ENCODE measurements around the gene CRB3.
A peak's percentile ranks its signal among the peaks of the same experiment; 100 is the strongest.
"Not testable (repeated sequence)": the region's sequence is repeated elsewhere in the genome, so short reads cannot be mapped to it uniquely, and the experiment has no call there.

Gene CRB3

GRCh38 chr19:6464070-6464873 lies at the start of gene CRB3:
CRB3 (plus strand) TSS chr19:6464271; CDS start chr19:6464702, 431 bp downstream.
- peak in 2 of 4 experiments; percentile 23 to 60 for DNase-seq

GRCh38 chr19:6414793-6415590 lies 49.1 kb upstream of the CRB3 start:
- no peak for DNase-seq

DNA sequence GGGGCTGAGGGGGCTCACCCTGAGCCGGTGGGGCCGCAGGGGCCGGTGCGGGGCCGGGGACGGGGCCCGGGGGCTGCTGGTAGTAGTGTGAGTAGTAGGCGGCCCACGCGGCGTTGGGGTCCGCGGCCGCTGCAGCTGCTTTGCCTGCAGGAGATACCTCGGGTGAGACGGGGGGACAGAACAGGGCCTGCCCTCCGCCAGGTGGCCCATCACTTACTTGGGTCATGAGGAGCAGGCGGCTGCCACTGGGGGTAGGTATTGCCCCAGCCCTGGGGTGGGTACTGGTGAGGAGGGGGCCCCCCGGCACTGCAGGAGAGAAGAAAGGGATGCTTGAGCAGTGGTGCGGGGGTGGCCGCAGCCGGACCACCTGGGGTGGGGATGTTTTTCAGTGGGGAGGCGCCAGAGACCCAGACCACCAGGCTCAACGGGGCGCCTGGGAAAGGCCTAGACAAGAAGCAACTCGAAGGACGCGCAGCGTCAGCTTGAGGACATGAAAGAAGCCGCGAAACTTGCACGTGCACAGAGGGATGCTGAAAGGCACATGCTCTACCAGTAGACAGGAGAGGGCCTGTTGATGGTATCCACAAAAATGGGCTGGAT lies 48.4 kb upstream of the CRB3 start:
- DNase-seq, result no peak

GRCh38 chr19:6416658-6417405 lies 47.2 kb upstream of the CRB3 start:
- DNase-seq, result no peak

- DNase-seq, result no peak
Measured at GRCh38 chr19:6417713-6418561, 46.1 kb upstream of the CRB3 start.

DNA sequence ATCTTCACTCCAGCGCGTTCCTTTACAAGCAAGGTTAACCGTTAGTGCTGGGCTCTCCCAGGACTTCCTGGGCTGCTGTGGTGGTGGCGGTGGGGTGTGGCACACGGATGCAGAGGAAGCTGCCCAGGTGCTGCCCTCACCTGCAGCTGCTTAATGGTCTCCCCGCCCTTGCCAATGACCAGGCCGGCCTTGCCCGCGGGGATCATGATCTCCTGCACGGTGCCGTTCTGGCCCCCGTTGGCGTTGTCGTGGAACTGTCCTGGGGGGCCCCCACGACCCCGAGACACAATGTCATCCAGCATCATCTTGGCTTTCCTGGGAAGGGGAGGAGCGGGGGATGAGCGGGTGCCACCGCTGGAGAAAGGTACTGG lies 45.5 kb upstream of the CRB3 start:
- no peak for DNase-seq

DNA sequence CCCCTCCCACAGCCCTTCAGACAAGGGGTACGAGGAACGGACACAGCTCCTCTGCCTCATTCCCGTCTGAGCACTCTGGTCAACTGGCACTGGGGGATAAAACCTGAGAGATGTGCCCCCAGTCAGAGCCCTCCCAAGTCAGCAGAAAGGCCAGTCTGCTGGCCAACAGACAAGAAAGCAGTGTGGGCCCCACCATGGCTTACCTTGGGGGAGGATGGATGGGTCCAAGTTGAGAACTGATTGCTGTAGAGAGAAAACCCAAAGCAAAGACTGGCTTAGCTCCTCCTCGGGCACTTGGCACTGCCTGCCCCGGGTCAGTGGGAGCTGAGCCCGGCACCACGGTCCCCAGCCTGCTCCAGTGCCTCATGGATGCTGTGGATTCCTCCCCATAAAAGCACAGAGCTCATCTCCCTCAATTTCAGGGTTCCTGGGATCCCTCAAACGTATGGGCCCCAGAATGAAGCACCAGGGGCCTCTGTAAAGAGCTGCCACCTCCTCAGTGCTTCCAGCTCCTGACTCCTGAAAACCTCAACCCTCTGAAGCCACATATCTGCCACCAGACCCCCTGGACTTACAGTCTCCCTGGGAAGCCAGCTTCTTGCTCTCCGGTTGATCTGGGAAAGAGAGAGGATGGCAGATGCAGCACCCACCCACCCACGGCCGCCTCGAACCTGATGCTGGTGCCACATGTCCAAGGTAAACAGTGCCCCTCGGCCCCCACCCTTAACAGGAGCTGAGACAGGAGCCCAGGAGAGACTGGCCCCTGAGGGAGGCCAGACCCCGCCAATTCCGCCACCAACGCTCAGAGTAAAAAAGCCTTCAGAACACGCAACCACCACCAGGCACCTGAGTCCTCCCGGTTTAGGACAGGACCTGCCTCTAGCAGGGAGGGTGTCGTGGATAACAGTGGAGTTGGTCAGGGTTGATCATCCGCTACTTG lies 42.7 kb upstream of the CRB3 start:
- no peak for DNase-seq

- DNase-seq, result no peak
Measured at GRCh38 chr19:6423499-6424194, 40.4 kb upstream of the CRB3 start.

DNA sequence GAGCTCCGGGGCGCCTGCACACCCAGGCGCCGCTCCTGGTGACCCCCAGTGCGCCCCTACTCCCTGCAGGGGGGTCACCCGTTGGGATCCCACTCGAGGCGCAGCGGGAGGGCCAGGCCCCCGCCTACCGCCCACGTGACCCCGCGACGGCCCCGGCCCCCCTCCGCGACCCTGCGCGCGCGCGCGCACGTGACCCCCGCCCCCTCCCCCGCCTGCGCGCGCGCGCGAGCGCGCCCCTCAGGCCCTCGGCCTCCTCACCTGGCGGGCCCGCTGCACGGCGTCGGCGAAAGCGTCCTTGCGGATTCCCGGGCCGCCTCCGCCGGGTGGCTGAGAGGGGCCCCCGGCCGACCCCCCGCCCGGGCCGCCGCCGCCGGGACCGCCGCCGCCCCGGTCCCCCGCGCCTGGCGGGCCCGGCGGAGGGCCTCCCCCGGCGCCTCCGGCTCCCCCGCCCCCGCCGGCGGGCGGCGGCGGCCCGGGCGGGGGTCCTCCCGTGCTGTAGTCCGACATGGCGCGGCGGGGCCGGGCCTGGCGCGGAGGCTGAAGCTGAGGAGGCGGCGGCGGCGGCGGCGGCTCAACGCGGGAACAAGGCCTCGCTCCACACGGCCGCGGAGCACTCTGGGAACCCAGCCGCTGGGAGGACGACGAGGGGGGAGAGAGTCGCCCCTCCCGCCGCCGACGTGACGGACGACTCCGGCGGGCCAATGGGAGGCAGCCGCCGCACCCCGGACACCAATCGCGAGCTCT lies 39.7 kb upstream of the CRB3 start, which contains the start of gene KHSRP:
Gene KHSRP, minus strand, starts transcription at position 617 of the 744 bp plus-strand sequence. Its CDS starts 110 bp downstream, at position 507.
- no peak for DNase-seq

GRCh38 chr19:6424939-6425731 lies 38.9 kb upstream of the CRB3 start:
- DNase-seq, result peak; percentile 94 to 98 (median 95)

DNA sequence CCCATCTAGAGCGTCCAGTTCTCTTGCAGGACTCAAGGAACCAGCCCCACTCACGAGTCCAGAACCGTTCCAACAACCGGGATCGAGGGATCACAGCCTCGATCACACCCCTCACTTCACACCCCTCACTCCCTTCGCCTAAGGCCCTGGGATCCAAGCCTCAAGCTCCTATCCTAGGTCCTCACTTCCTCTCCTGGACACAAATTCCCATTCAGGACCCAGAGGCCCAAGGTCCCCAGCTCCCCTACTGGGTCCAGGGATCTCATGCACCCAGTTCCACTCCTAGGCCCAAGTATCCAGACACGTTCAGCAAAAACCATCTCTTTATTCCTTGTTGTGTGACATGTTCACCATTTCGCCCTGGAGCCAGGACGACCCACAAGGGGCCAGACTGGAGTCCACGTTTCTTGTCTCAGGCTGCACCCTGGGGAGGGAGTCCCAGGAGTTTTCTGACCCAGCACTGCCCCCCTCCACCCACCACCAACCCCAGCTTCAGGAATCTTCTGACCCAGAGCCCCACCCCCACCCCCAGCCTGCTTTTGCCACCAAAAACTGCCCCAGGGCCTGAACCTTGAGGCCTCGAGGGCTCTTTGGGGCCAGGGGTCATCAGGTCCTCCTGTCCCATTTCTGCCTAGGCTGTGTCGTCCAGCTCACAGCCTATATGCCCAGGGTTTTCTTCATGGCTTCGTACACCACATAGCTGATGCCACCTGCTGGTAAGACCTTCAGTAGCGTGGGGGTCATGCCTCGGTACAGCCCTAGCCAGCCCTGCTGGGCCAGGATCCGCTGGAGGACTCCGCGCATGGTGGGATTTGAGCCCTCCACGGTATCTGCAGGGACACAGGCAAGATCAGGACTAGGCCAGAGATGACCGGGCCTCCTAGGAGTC lies 38.1 kb upstream of the CRB3 start:
- DNase-seq, result no peak

DNA sequence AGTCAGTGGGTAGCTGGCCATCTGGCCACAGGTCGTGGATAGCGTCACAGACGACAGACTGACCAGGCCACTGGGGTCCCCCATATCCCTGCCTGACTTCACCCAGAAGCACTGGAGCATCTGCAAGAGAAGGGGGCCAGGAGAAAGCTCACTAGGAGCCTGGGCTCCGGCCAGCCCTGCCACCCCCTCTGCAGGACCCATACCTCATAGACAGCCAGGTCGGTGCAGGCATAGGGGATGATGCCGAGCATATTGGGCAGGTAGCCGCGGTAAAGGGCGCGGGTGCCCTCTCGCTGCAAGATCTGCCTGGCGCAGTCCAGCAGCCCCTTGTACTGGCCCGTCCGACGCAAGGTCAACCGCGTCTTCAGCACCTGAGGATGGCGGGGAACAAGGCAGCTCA lies 36.9 kb upstream of the CRB3 start:
- DNase-seq, result no peak

- DNase-seq, result not testable (repeated sequence)
Measured at GRCh38 chr19:6428692-6429418, 35.2 kb upstream of the CRB3 start.

- no peak for DNase-seq
Measured at GRCh38 chr19:6429419-6430221, 34.5 kb upstream of the CRB3 start.

DNA sequence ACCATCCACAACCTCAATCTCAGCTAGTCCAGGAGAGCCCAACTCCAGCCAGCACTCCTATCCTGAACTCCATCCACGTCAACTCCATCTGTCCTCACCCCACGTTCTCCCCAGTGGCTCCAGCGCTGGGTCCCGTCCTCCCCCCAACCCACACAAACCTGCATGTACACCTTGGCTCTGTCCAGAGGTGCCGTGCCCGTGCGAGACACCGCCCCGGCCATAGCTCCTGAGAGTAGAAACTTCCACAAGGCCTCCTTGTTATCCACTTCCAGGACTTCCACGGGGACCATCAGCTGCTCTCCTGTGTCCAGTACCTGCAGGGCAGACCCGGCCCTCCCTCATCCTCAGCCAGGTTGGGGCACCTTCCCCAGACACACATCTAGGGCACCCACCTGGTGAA lies 32.2 kb upstream of the CRB3 start:
- DNase-seq, result no peak

GRCh38 chr19:6433165-6433564 lies 30.9 kb upstream of the CRB3 start:
- DNase-seq, result no peak

All from activated naive CD4-positive, alpha-beta T cell (primary cell).